ENCODE results near the gene CCL25.
"Not testable (repeated sequence)": the region's sequence is repeated elsewhere in the genome, so short reads cannot be mapped to it uniquely, and the experiment has no call there.

The CCL25 gene

DNA sequence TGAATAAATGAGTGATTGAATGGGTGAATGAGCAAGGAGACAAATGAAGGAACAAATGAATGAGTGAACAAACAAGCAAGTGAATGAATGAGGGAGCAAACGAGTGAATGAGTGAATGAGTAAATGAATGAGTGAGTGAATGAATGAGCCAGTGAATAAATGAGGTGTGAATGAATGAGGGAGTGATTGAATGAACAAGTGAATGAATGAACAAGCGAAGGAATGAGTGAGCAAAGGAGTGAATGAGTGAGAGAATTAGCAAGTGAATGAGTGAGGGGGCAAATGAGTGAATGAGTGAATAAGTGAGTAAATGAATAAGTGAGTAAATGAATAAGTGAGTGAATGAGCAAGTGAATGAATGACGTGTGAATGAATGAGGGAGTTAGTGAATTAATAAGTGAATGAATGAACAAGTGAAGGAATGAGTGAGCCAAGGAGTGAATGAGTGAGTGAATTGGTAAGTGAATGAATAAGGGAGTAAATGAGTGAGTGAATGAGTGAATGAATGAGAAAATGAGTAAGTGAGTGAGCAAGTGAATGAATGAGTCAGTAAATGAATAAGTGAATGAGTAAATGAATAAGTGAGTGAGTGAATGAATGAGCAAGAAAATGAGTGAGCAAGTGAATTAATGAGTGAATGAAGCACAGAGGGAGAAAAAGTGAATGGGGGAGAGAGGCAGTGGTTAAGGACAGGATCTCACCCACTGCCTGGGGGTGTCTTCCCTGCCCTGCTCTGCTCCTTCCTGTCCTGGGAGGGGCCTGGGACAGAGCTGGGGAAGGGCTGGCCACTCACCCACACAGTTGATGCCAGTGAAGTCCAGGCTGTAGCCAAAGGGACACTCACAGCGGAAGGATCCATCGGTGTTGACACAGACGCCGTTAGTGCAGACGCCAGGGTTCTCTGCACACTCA, 36.4 kb downstream of the CCL25 start:
- DNase-seq: no peak

- DNase-seq: no peak
Observed at GRCh38 chr19:8089664-8090601, 37.4 kb downstream of the CCL25 start.

GRCh38 chr19:8090950-8091349, 38.4 kb downstream of the CCL25 start:
- no peak for DNase-seq

- DNase-seq: no peak
Observed at GRCh38 chr19:8093740-8094139, 41.2 kb downstream of the CCL25 start.

DNA sequence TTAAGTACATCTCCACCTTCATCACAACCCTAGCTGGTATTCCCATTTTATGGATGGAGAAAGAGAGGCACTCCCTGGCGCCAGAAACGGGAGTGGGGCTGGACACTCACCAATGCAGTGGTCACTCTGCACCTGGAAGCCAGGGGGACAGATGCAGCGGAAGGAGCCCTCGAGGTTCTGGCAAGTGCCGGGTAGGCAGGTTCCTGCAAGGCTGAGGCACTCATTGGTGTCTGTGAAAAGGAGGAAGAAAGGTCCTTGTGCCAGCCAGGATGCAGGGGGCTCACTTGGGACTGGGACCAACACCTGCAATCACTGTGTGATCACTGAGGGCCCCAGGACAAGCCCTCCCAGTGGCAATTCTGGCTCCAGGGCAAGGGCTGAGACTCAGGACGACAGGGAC, 41.8 kb downstream of the CCL25 start:
- no peak for DNase-seq

GRCh38 chr19:8095354-8095886, 42.9 kb downstream of the CCL25 start:
- no peak for DNase-seq

- no peak for DNase-seq
Observed at GRCh38 chr19:8096071-8096470, 43.5 kb downstream of the CCL25 start.

- no peak for DNase-seq
Observed at GRCh38 chr19:8097198-8097597, 44.6 kb downstream of the CCL25 start.

DNA sequence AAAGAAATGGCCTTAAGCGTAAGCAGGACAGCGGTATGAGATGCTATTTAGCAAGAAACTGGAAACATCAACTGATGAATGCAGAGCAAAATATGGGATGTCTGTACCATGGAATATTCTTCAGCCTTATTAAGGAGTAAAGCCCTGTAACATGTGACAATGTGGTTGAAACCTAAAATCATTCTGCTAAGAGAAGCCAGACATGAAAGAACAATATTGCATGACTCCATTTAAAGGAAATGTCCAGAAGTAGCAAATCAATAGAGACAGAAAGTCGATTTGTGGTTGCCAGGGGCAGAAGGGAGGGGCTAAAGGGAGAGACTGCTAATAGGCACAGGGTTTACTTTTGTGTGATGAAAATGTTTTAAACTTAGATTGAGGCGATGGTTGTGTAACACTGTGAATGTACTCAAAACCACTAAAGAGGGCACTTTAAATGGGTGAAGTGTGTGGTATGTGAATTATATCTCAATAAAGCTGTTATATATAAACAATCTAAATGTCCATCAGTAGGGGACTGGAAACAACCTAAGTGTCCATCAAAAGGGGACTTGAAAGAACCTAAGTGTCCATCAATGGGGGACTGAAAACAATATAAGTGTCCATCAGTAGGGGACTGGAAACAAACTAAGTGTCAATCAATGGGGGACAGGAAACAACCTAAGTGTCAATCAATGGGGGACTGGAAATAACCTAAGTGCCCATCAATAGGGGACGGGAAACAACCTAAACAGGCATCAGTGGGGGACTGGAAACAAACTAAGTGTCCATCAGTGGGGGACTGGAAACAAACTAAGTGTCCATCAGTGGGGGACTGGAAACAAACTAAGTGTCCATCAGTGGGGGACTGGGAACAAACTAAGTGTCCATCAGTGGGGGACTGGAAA, 45.4 kb downstream of the CCL25 start:
- no peak for DNase-seq

GRCh38 chr19:8101311-8101710, 48.8 kb downstream of the CCL25 start:
- DNase-seq: no peak

DNA sequence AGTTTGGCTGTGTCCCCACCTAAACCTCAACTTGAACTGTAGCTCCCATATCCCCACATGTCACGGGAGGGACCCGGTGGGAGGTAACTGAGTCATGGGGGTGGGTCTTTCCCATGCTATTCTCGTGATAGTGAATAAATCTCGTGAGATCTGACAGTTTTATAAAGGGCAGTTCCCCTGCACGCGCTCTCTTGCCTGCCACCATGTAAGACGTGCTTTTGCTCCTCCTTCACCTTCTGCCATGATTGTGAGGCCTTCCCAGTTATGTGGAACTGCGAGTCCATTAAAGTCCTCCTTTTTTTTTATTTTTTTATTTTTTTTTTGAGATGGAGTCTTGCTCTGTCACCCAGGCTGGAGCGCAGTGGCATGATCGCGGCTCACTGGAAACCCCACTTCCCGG, 49.4 kb downstream of the CCL25 start:
- not testable (repeated sequence) for DNase-seq

- no peak for DNase-seq
Observed at GRCh38 chr19:8105471-8105870, 52.9 kb downstream of the CCL25 start.

- no peak for DNase-seq
Observed at GRCh38 chr19:8107301-8107903, 54.8 kb downstream of the CCL25 start.

GRCh38 chr19:8108560-8109445, 56.2 kb downstream of the CCL25 start:
- no peak for DNase-seq

GRCh38 chr19:8109455-8109854, 56.9 kb downstream of the CCL25 start:
- no peak for DNase-seq

GRCh38 chr19:8109890-8110662, 57.5 kb downstream of the CCL25 start:
- DNase-seq: no peak

DNA sequence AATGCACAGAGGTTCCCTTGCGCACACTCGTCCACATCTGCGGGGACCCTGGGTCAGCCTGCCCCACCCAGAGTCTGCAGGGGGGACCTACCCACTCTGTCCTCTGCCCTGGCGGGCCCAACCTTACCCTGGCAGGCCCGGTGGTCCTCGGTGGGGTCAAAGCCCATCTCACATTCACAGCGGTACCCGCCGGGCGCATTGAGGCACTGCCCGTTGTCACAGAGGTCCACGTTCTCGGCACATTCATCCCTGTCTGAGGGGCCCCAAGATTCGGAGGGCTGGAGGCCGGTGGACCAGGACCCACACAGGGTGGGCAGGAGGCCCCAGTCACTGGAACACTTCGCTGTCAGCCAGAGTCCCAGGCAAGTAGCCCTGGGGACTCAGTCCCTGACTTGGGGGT, 58.4 kb downstream of the CCL25 start:
- no peak for DNase-seq

DNA sequence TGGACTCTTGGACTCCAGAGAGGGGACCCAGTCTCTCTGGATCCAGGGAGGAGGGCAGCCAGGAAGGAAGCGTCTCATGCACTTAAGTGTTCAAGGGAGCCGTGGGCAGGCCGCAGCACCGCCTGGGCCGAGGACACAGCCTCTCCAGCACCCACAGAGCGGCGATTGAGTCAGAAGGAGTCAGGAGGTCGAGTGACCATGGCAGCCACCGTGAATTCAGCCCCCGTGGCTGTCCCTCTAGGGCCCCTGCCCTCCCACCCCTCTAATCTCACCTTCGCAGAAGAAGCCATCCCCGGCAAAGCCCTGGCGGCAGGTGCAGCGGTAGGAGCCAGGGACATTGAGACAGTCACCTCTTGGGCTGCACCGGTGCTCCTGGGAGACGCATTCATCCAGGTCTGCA, 58.8 kb downstream of the CCL25 start:
- DNase-seq: no peak
